ENCODE results near the gene NDFIP2. TPM values are rescaled to one million over a fixed set of nuclear protein-coding genes. Genes with fewer than 3 reads are reported as not detected.

The NDFIP2 gene
- total RNA-seq, 1 donor from 2014 or later = 30.0 TPM

- DNase-seq = no peak
- Histone ChIP-seq H3K4me3 (no peak overlapping the region), H3K4me1 (no peaks in the 10 kb centered on the region), H3K36me3 (no peaks in the 10 kb centered on the region), H3K27ac (no peak overlapping the region), H3K27me3 (ENCODE audit: low read depth) (no peaks in the 10 kb centered on the region), H3K9me3 (no peaks in the 10 kb centered on the region)
- no peak for TF ChIP-seq CTCF (IDR thresholded peaks at IDR 0.05)
- no peak for ATAC-seq
- intact Hi-C loops (cut with DNase I) = no loop called here
These were observed 23.0 kb upstream of the NDFIP2 start for GRCh38 chr13:79457948-79458347.

DNA sequence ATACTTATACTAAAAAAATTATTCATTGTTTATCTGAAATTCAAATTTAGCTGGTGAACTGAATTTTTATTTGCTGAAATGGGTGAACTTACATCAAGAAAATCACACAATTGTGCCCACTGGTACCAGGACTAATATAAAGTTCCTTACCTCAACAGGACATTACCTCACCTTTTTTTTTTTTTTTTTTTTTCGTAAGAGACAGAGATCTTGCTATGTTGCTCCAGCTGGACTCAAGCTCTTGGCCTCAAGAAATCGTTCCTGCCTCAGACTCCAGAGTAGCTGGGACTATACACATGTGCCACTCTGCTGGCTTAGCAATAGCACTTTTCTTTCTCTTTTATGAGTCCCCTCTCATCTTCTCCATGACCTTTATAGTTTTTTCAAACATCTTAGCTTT is 22.5 kb upstream of the NDFIP2 start:
- intact Hi-C loops (cut with DNase I) = no loop called here
- DNase-seq (no peak), ATAC-seq (no peak)
- Histone ChIP-seq H3K27ac (no peak overlapping the region), H3K9me3 (no peaks in the 10 kb centered on the region), H3K27me3 (ENCODE audit: low read depth) (no peaks in the 10 kb centered on the region), H3K4me3 (no peak overlapping the region), H3K36me3 (no peaks in the 10 kb centered on the region), H3K4me1 (no peaks in the 10 kb centered on the region)
- no peak for TF ChIP-seq CTCF (IDR thresholded peaks at IDR 0.05)

DNA sequence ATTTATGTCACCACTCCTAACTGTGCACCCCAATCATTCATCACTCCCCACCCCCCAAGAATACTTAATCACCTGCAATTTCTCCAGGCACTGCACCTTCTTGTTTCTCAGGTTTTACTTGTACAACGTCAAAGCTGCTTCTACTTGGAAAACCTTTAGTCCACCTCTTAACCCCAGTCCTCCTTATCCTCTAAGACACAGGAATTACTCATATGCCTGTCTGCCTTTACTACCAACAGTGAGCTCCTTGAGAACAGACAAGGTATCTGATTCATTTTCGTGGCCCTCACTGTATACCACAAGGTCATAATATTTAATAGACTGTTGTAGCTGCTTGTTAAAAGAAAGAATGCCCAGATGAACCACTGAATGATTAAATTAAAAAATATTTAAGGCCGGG is 21.0 kb upstream of the NDFIP2 start:
- DNase-seq = no peak
- TF ChIP-seq CTCF (IDR thresholded peaks at IDR 0.05) = no peak
- Histone ChIP-seq H3K9me3 (no peaks in the 10 kb centered on the region), H3K27ac (no peak overlapping the region), H3K36me3 (no peaks in the 10 kb centered on the region), H3K27me3 (ENCODE audit: low read depth) (no peaks in the 10 kb centered on the region), H3K4me1 (no peaks in the 10 kb centered on the region), H3K4me3 (no peak overlapping the region)
- no peak for ATAC-seq
- intact Hi-C loops (cut with DNase I) = no loop called here

- DNase-seq (no peak), ATAC-seq (no peak)
- no peak overlapping the region for H3K4me3 ChIP-seq
- TF ChIP-seq CTCF (IDR thresholded peaks at IDR 0.05) = no peak
- H3K4me1 ChIP-seq = no peaks in the 10 kb centered on the region
- no peak overlapping the region for H3K27ac ChIP-seq
- no peaks in the 10 kb centered on the region for H3K9me3 ChIP-seq
- H3K36me3 ChIP-seq = no peaks in the 10 kb centered on the region
- intact Hi-C loops (cut with DNase I) = no loop called here
- H3K27me3 ChIP-seq (ENCODE audit: low read depth) = no peaks in the 10 kb centered on the region
These were observed 18.1 kb upstream of the NDFIP2 start for GRCh38 chr13:79462895-79463294.

DNA sequence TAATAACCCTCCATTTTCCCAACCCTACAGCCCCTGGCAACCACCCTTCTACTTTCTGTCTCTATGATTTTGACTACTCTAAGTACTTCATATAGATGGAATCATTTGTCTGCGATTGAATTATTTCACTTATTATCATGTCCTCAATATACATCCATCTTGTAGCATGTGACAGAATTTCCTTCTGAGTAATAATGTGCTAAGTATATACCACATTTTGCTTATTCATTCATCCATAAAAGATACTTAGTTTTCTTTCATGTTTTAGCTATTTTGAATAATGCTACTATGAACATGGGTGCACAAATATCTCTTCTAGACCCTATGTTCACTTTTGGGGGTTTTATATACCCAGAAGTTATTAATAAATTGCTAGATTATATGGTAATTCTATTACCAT is 17.4 kb upstream of the NDFIP2 start:
- DNase-seq (no peak), ATAC-seq (no peak)
- Histone ChIP-seq H3K4me3 (no peak overlapping the region), H3K36me3 (no peaks in the 10 kb centered on the region), H3K27me3 (ENCODE audit: low read depth) (no peaks in the 10 kb centered on the region), H3K27ac (no peak overlapping the region), H3K4me1 (no peaks in the 10 kb centered on the region), H3K9me3 (no peaks in the 10 kb centered on the region)
- no peak for TF ChIP-seq CTCF (IDR thresholded peaks at IDR 0.05)
- intact Hi-C loops (cut with DNase I) = no loop called here

GRCh38 chr13:79466872-79467271 is 14.1 kb upstream of the NDFIP2 start:
- intact Hi-C loops (cut with DNase I) = no loop called here
- H3K27ac ChIP-seq = no peak overlapping the region
- TF ChIP-seq CTCF (IDR thresholded peaks at IDR 0.05) = no peak

More at GRCh38 chr13:79466872-79467271, 14.1 kb upstream of the NDFIP2 start:
- Histone ChIP-seq H3K9me3 (no peaks in the 10 kb centered on the region), H3K27me3 (ENCODE audit: low read depth) (no peaks in the 10 kb centered on the region), H3K4me1 (no peaks in the 10 kb centered on the region), H3K4me3 (no peak overlapping the region), H3K36me3 (no peaks in the 10 kb centered on the region)
- DNase-seq (no peak), ATAC-seq (no peak)

Data from lower lobe of right lung (tissue), 2 donors.